Right lobe of liver (tissue), 6 donors: ENCODE results near the gene KLK7. TPM values are rescaled to one million over a fixed set of nuclear protein-coding genes. Genes with fewer than 3 reads are reported as not detected.
A peak's percentile ranks its signal among the peaks of the same experiment; 100 is the strongest.

Experiments used
- ATAC-seq, 4 donors: fragments of 200-7000 bp; cut with Tn5 transposase; one replicate each; pipeline ENCODE4 v1.9.1; 2020; ENCODE audit warnings: mild to moderate bottlenecking in 4 of 4, moderate library complexity in 4 of 4
- DNase-seq, 3 donors: peaks; one replicate each; pipeline ENCODE4 v3.0.0-alpha.2; 2020
- H3K27ac ChIP-seq, 3 donors: fragments of 200-600 bp; one replicate each; pipeline ENCODE4 v1.8.0; 2022
- H3K27me3 ChIP-seq, 2 donors: fragments of 200-600 bp; one replicate each; pipeline ENCODE4 v1.8.0; 2022
- H3K36me3 ChIP-seq, 4 donors: fragments of 200-600 bp; sonication (generic) in 1 of 4; one replicate each; pipeline versions ENCODE4 v1.5.1 to v1.8.0; 2017 to 2022; ENCODE audit warnings: control low read depth in 1 of 4
- H3K4me1 ChIP-seq, 4 donors: fragments of 200-600 bp; sonication (generic) in 1 of 4; one replicate each; pipeline versions ENCODE4 v1.5.1 to v1.8.0; 2017 to 2022; ENCODE audit warnings: control low read depth in 1 of 4
- H3K4me3 ChIP-seq, 3 donors: fragments of 200-600 bp; one replicate each; pipeline ENCODE4 v1.8.0; 2022
- H3K9me3 ChIP-seq, 4 donors: fragments of 200-600 bp; sonication (generic) in 1 of 4; one replicate each; pipeline versions ENCODE4 v1.5.1 to v1.8.0; 2017 to 2022; ENCODE audit warnings: control low read depth in 1 of 4
- CTCF ChIP-seq, 4 donors: fragments of 200-600 bp in 3 of 4; fragments of 450-650 bp in 1 of 4; IDR thresholded peaks; one replicate each; pipeline versions ENCODE4 v1.5.1 to v1.8.0; 2016 to 2022; ENCODE audit warnings: antibody characterized with exemption in 4 of 4, mild to moderate bottlenecking in 2 of 4
- POLR2A ChIP-seq: fragments of 450-650 bp; IDR thresholded peaks from one replicate; pipeline ENCODE4 v1.6.1; 2017; ENCODE audit warnings: antibody characterized with exemption, mild to moderate bottlenecking
- WGBS: methylation state at CpG from one replicate; pipeline ENCODE4 v1.1.6; 2018; ENCODE audit warnings: low coverage, low lambda C conversion rate; ENCODE audit not compliant: insufficient coverage; ENCODE audit errors: missing lambda C conversion rate; 5-methylcytosine and 5-hydroxymethylcytosine counted together
- intact Hi-C, 2 donors: fragments of 100-400 bp; cut with DNase I; formaldehyde crosslinking; loops; one replicate each; pipeline versions ENCODE4 v1.11.2 to v1.14.1; 2022
- total RNA-seq, 6 experiments: library from RNA; depleted of rRNA in 2 of 6; stranded (reverse); fragments of >200 nt in 2 of 6; fragmentation: NEBNext Ultra II Directional in 3 of 6; extraction: Animal tissue kit (Norgen Biotek cat#: 25700) in 3 of 6; gene quantifications; one replicate each; pipeline versions ENCODE4 v1.1.0 to v1.2.4, GENCODE V29; 2016 to 2023
- donor health status: DM: no; HTN: yes; CAD: no.
- donor health status: DM: no; HTN: no; CAD: no.
- donor health status: DM: no; HTN: no; CAD: no.
- donor health status: DM: no; HTN: yes; CAD: no.
- donor health status: DM: no; HTN: yes; CAD: no.

KLK7 gene
- total RNA-seq, 6 experiments from 2014 or later, result not detected

GRCh38 chr19:51025809-51026553 is 42.3 kb upstream of the KLK7 start:
- intact Hi-C loops, result no loop called here
- DNase-seq (peak in 1 of 3 donors; percentile 33), ATAC-seq (no peak)
- H3K9me3 ChIP-seq, result no peaks in the 10 kb centered on the region
- H3K27me3 ChIP-seq, result no peaks in the 10 kb centered on the region
- no peak for TF ChIP-seq POLR2A
- no peak for TF ChIP-seq CTCF (IDR thresholded peaks at IDR 0.05)
- no peaks in the 10 kb centered on the region for H3K4me1 ChIP-seq
- H3K36me3 ChIP-seq, result no peaks in the 10 kb centered on the region
- WGBS, result 49% methylated on average over 6 of the region's 18 CpGs
- H3K4me3 ChIP-seq, result no peak overlapping the region
- H3K27ac ChIP-seq, result no peak overlapping the region

- Histone ChIP-seq H3K36me3 (no peaks in the 10 kb centered on the region), H3K4me3 (no peak overlapping the region), H3K4me1 (no peaks in the 10 kb centered on the region), H3K27me3 (no peaks in the 10 kb centered on the region), H3K9me3 (no peaks in the 10 kb centered on the region), H3K27ac (no peak overlapping the region)
- intact Hi-C loops, result no loop called here
- DNase-seq, result peak in 1 of 3 donors; percentile 12
- 67% methylated on average over 1 of the region's 6 CpGs for WGBS
- TF ChIP-seq CTCF (IDR thresholded peaks at IDR 0.05) (no peak), POLR2A (no peak)
- no peak for ATAC-seq
Observed at GRCh38 chr19:51025401-51025800, 41.7 kb upstream of the KLK7 start.

- intact Hi-C loops, result no loop called here
- no peaks in the 10 kb centered on the region for H3K9me3 ChIP-seq
- ATAC-seq, result no peak
Observed at GRCh38 chr19:51024924-51025323, 41.2 kb upstream of the KLK7 start.

GRCh38 chr19:51023946-51024345 is 40.2 kb upstream of the KLK7 start:
- no peaks in the 10 kb centered on the region for H3K4me1 ChIP-seq
- TF ChIP-seq POLR2A (no peak), CTCF (IDR thresholded peaks at IDR 0.05) (no peak)
- no peak for DNase-seq

More at GRCh38 chr19:51024924-51025323, 41.2 kb upstream of the KLK7 start:
- TF ChIP-seq CTCF (IDR thresholded peaks at IDR 0.05) (no peak), POLR2A (no peak)
- no peak for DNase-seq
- Histone ChIP-seq H3K36me3 (no peaks in the 10 kb centered on the region), H3K4me1 (no peaks in the 10 kb centered on the region), H3K27me3 (no peaks in the 10 kb centered on the region), H3K27ac (no peak overlapping the region), H3K4me3 (no peak overlapping the region)
- 28% methylated on average over 3 of the region's 5 CpGs for WGBS

More at GRCh38 chr19:51023946-51024345, 40.2 kb upstream of the KLK7 start:
- H3K9me3 ChIP-seq, result no peaks in the 10 kb centered on the region
- intact Hi-C loops, result no loop called here
- H3K36me3 ChIP-seq, result no peaks in the 10 kb centered on the region
- H3K4me3 ChIP-seq, result no peak overlapping the region
- H3K27me3 ChIP-seq, result no peaks in the 10 kb centered on the region
- ATAC-seq, result no peak
- no peak overlapping the region for H3K27ac ChIP-seq
- WGBS, result 26% methylated on average over 8 of the region's 11 CpGs
